H9 (cell line): ENCODE measurements around the gene DCAF5. TPM values are rescaled to one million over a fixed set of nuclear protein-coding genes. Genes with fewer than 3 reads are reported as not detected.

Source experiments
- DNase-seq: peaks from one replicate; pipeline ENCODE4 v3.0.0-alpha.2; 2017
- H2AFZ ChIP-seq: one replicate; pipeline ENCODE4 v1.6.1; 2013; ENCODE audit warnings: mild to moderate bottlenecking, low read length, control low read depth, moderate library complexity
- H2AK5ac ChIP-seq: 2 replicates; pipeline ENCODE4 v1.6.1; 2013; ENCODE audit warnings: low read length, control low read depth, mixed read lengths; ENCODE audit not compliant: insufficient read length
- H2BK120ac ChIP-seq: one replicate; pipeline ENCODE4 v1.6.1; 2013; ENCODE audit warnings: low read depth, mild to moderate bottlenecking, low read length, control low read depth, inconsistent platforms; ENCODE audit not compliant: poor library complexity, severe bottlenecking
- H2BK12ac ChIP-seq: 2 replicates; pipeline ENCODE4 v1.6.1; 2013; ENCODE audit warnings: low read length, control low read depth, mixed read lengths, low read depth; ENCODE audit not compliant: insufficient read length
- H2BK15ac ChIP-seq: 2 replicates; pipeline ENCODE4 v1.6.1; 2013; ENCODE audit warnings: low read depth, low read length, control low read depth
- H2BK20ac ChIP-seq: one replicate; pipeline ENCODE4 v1.6.1; 2013; ENCODE audit warnings: low read depth, mild to moderate bottlenecking, low read length, control low read depth, inconsistent platforms; ENCODE audit not compliant: poor library complexity, severe bottlenecking
- H2BK5ac ChIP-seq: 2 replicates; pipeline ENCODE4 v1.6.1; 2013; ENCODE audit warnings: low read length, control low read depth, mixed read lengths; ENCODE audit not compliant: insufficient read length
- H3K14ac ChIP-seq: 2 replicates; pipeline ENCODE4 v1.6.1; 2013; ENCODE audit warnings: low read length, control low read depth; ENCODE audit not compliant: insufficient read depth
- H3K18ac ChIP-seq: 2 replicates; pipeline ENCODE4 v1.6.1; 2013; ENCODE audit warnings: low read depth, mild to moderate bottlenecking, mixed read lengths, low read length, control low read depth; ENCODE audit not compliant: insufficient read length
- H3K23ac ChIP-seq: 2 replicates; pipeline ENCODE4 v1.6.1; 2013; ENCODE audit warnings: low read length, control low read depth, mixed read lengths, low read depth; ENCODE audit not compliant: insufficient read length
- H3K23me2 ChIP-seq: 2 replicates; pipeline ENCODE4 v1.6.1; 2013; ENCODE audit warnings: low read depth, mild to moderate bottlenecking, mixed read lengths, low read length, control low read depth; ENCODE audit not compliant: insufficient read length, poor library complexity, severe bottlenecking
- H3K27ac ChIP-seq: 2 replicates; pipeline ENCODE4 v1.5.1; 2013; ENCODE audit warnings: low read length, control low read depth, mixed read lengths, low read depth; ENCODE audit not compliant: insufficient read length
- H3K27me3 ChIP-seq: 2 replicates; pipeline ENCODE4 v1.6.1; 2013; ENCODE audit warnings: low read length, control low read depth, inconsistent platforms; ENCODE audit not compliant: insufficient read depth
- H3K4ac ChIP-seq: 2 replicates; pipeline ENCODE4 v1.6.1; 2013; ENCODE audit warnings: low read depth, mild to moderate bottlenecking, control low read depth, inconsistent platforms, low read length, moderate library complexity
- H3K4me1 ChIP-seq: 2 replicates; pipeline ENCODE4 v1.6.1; 2013; ENCODE audit warnings: low read length, control low read depth, inconsistent platforms; ENCODE audit not compliant: insufficient read depth
- H3K4me2 ChIP-seq: 2 replicates; pipeline ENCODE4 v1.6.1; 2013; ENCODE audit warnings: low read length, control low read depth, mixed read lengths; ENCODE audit not compliant: insufficient read length, insufficient read depth
- H3K56ac ChIP-seq: 2 replicates; pipeline ENCODE4 v1.6.1; 2013; ENCODE audit warnings: low read depth, mild to moderate bottlenecking, mixed read lengths, low read length, control low read depth; ENCODE audit not compliant: insufficient read length
- H3K79me1 ChIP-seq: 2 replicates; pipeline ENCODE4 v1.6.1; 2013; ENCODE audit warnings: low read depth, mild to moderate bottlenecking, moderate library complexity, low read length, control low read depth, inconsistent platforms; ENCODE audit not compliant: insufficient read depth, poor library complexity, severe bottlenecking
- H3K79me2 ChIP-seq: 2 replicates; pipeline ENCODE4 v1.6.1; 2013; ENCODE audit warnings: low read length, control low read depth, inconsistent platforms; ENCODE audit not compliant: insufficient read depth
- H3K9ac ChIP-seq: 2 replicates; pipeline ENCODE4 v1.6.1; 2013; ENCODE audit warnings: low read length, control low read depth, mixed read lengths; ENCODE audit not compliant: insufficient read length; ENCODE audit errors: extremely low read depth
- H3K9me3 ChIP-seq: one replicate; pipeline ENCODE4 v1.6.1; 2013; ENCODE audit warnings: low read depth, low read length, inconsistent platforms; ENCODE audit not compliant: control insufficient read depth
- H3T11ph ChIP-seq: one replicate; pipeline ENCODE4 v1.6.1; 2013; ENCODE audit warnings: mild to moderate bottlenecking, low read length, control low read depth, inconsistent platforms
- H4K20me1 ChIP-seq: one replicate; pipeline ENCODE4 v1.6.1; 2013; ENCODE audit not compliant: control insufficient read depth, insufficient read length, insufficient read depth
- H4K5ac ChIP-seq: 2 replicates; pipeline ENCODE4 v1.6.1; 2013; ENCODE audit warnings: low read depth, mild to moderate bottlenecking, mixed read lengths, low read length, control low read depth; ENCODE audit not compliant: insufficient read length
- H4K8ac ChIP-seq: replicated peaks from 2 replicates; pipeline ENCODE4 v1.6.1; 2013; ENCODE audit warnings: low read length, control low read depth, mixed read lengths, low read depth; ENCODE audit not compliant: insufficient read length
- H4K91ac ChIP-seq: 2 replicates; pipeline ENCODE4 v1.6.1; 2013; ENCODE audit warnings: low read depth, mild to moderate bottlenecking, moderate library complexity, mixed read lengths, low read length, control low read depth; ENCODE audit not compliant: insufficient read length
- H3K27ac Mint-ChIP-seq, 3 experiments: 2 replicates in 2 of 3; 3 replicates in 1 of 3; pipeline ENCODE4 v1.8.0; 2020 to 2021; ENCODE audit warnings: mixed read lengths in 3 of 3, mild to moderate bottlenecking in 1 of 3, moderate library complexity in 1 of 3
- H3K27me3 Mint-ChIP-seq: 2 replicates; pipeline ENCODE4 v1.8.0; 2021; ENCODE audit warnings: low read depth, mild to moderate bottlenecking, moderate library complexity, mixed read lengths
- H3K36me3 Mint-ChIP-seq, 3 experiments: 2 replicates in 2 of 3; 3 replicates in 1 of 3; pipeline ENCODE4 v1.8.0; 2020 to 2021; ENCODE audit warnings: low read depth in 3 of 3, mixed read lengths in 3 of 3; ENCODE audit not compliant: insufficient read depth in 1 of 3
- H3K4me1 Mint-ChIP-seq, 2 experiments: 2 replicates each; pipeline ENCODE4 v1.8.0; 2020; ENCODE audit warnings: mixed read lengths in 2 of 2
- H3K4me3 Mint-ChIP-seq, 2 experiments: 2 replicates in 1 of 2; 3 replicates in 1 of 2; pipeline ENCODE4 v1.8.0; 2020 to 2021; ENCODE audit warnings: mild to moderate bottlenecking in 2 of 2, mixed read lengths in 2 of 2, moderate library complexity in 1 of 2
- H3K9me3 Mint-ChIP-seq, 2 experiments: 2 replicates in 1 of 2; 3 replicates in 1 of 2; pipeline ENCODE4 v1.8.0; 2020; ENCODE audit warnings: mild to moderate bottlenecking in 2 of 2, mixed read lengths in 2 of 2, moderate library complexity in 1 of 2
- WGBS: extraction: QIAGEN DNeasy Blood & Tissue Kit; methylation state at CpG from one replicate; pipeline ENCODE4 v1.1.7; 2013; ENCODE audit warnings: missing lambda C conversion rate, low lambda C conversion rate, mixed read lengths; ENCODE audit not compliant: insufficient read length; ENCODE audit errors: extremely low coverage; 5-methylcytosine and 5-hydroxymethylcytosine counted together
- total RNA-seq: library from RNA; stranded (reverse); gene quantifications from 2 replicates; pipeline ENCODE4 v1.2.1, GENCODE V29; 2021
- TF ChIP-seq, protein P1 (sequence below): fragments of 200-600 bp; sonication (generic); conservative IDR thresholded peaks from 3 replicates; pipeline ENCODE4 v1.8.0; 2021; ENCODE audit warnings: antibody characterized with exemption, mild to moderate bottlenecking

Gene DCAF5
- total RNA-seq, 1 experiment from 2014 or later = 31.4 TPM

DNA sequence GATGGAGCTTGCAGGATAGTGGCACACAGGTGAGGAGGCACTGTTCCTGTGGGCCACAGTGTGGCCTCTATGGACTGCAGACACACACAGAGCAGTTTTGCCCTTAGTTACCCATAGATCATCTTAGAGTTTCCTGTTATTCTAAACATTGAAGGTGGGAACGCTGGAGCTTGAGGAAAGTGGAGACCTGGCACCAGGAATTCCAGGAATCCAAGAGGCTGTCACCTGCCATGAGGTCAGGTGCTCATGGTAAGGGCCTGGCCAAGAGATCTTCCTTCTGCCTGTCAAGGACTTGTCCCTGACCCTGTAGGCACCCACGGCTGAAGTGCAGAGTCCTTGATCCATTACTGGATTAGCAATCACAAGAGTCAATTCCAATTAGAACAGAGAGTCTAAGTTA lies 108.6 kb downstream of the DCAF5 start:
- no peak for DNase-seq
- H2BK5ac ChIP-seq = no peak overlapping the region
- no peak overlapping the region for H3K9ac ChIP-seq
- H3K27ac ChIP-seq = no peak overlapping the region
- H3K4ac ChIP-seq = no peak overlapping the region
- H3K23ac ChIP-seq = no peak overlapping the region
- H3T11ph ChIP-seq = no peak overlapping the region
- H3K56ac ChIP-seq = no peak overlapping the region
- peaks cover 11% of the 10 kb centered on the region; the same call in 1 of the 2 replicates for H3K4me1 ChIP-seq
- no peak overlapping the region for H2AK5ac ChIP-seq
- no peaks in the 10 kb centered on the region for H3K27me3 ChIP-seq
- WGBS = no CpG with 5 or more reads among the region's 2 CpGs
- H4K20me1 ChIP-seq = no peaks in the 10 kb centered on the region
- H2BK12ac ChIP-seq = no peak overlapping the region
- no peaks in the 10 kb centered on the region for H3K79me1 ChIP-seq
- peaks cover 47% of the 10 kb centered on the region in 2 experiments for H3K4me1 Mint-ChIP-seq
- H3K9me3 Mint-ChIP-seq = no peaks in the 10 kb centered on the region
- H2AFZ ChIP-seq = no peak overlapping the region
- H3K79me2 ChIP-seq = no peaks in the 10 kb centered on the region
- H3K27ac Mint-ChIP-seq = peak overlapping the region in 1 of 3 experiments; percentile 44; a peak in 1 of 7 replicates
- no peak overlapping the region for H3K4me3 Mint-ChIP-seq
- no peaks in the 10 kb centered on the region for H3K23me2 ChIP-seq
- H2BK120ac ChIP-seq = no peak overlapping the region
- H3K14ac ChIP-seq = no peak overlapping the region
- H3K9me3 ChIP-seq = no peaks in the 10 kb centered on the region
- TF ChIP-seq, protein P1, sequence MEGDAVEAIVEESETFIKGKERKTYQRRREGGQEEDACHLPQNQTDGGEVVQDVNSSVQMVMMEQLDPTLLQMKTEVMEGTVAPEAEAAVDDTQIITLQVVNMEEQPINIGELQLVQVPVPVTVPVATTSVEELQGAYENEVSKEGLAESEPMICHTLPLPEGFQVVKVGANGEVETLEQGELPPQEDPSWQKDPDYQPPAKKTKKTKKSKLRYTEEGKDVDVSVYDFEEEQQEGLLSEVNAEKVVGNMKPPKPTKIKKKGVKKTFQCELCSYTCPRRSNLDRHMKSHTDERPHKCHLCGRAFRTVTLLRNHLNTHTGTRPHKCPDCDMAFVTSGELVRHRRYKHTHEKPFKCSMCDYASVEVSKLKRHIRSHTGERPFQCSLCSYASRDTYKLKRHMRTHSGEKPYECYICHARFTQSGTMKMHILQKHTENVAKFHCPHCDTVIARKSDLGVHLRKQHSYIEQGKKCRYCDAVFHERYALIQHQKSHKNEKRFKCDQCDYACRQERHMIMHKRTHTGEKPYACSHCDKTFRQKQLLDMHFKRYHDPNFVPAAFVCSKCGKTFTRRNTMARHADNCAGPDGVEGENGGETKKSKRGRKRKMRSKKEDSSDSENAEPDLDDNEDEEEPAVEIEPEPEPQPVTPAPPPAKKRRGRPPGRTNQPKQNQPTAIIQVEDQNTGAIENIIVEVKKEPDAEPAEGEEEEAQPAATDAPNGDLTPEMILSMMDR = no peak
- H3K4me2 ChIP-seq = no peak overlapping the region
- no peak overlapping the region for H2BK20ac ChIP-seq
- no peak overlapping the region for H3K18ac ChIP-seq
- no peak overlapping the region for H4K8ac ChIP-seq
- peaks cover under 1% of the 10 kb centered on the region for H3K27me3 Mint-ChIP-seq
- no peak overlapping the region for H2BK15ac ChIP-seq
- H3K36me3 Mint-ChIP-seq = no peaks in the 10 kb centered on the region
- H4K91ac ChIP-seq = no peak overlapping the region
- no peak overlapping the region for H4K5ac ChIP-seq
